Inflammatory macrophage treated with lipopolysaccharide for 1 hour (primary cell): Measurements from ENCODE around the gene RAD51C.
A peak's percentile ranks its signal among the peaks of the same experiment; 100 is the strongest.
"Not testable (repeated sequence)": the region's sequence is repeated elsewhere in the genome, so short reads cannot be mapped to it uniquely, and the experiment has no call there.

Experiments
- DNase-seq, 2 donors: peaks; one replicate each; pipeline ENCODE4 v3.0.0-alpha.2; 2020 to 2022

RAD51C gene

GRCh38 chr17:58747674-58748073 lies 55.3 kb downstream of the RAD51C start:
- no peak for DNase-seq

GRCh38 chr17:58749627-58750026 lies 57.2 kb downstream of the RAD51C start:
- not testable (repeated sequence) for DNase-seq

GRCh38 chr17:58753026-58753425 lies 60.6 kb downstream of the RAD51C start:
- DNase-seq = no peak

GRCh38 chr17:58755269-58755576 lies 62.8 kb downstream of the RAD51C start:
- DNase-seq = no peak

GRCh38 chr17:58755577-58756245 lies 63.3 kb downstream of the RAD51C start, which contains the start of gene PPM1E:
PPM1E (plus strand) TSS chr17:58755854.
- peak; percentile 4 to 20 for DNase-seq

GRCh38 chr17:58756246-58757161 lies 64.1 kb downstream of the RAD51C start:
- DNase-seq = no peak

- no peak for DNase-seq
These were observed 64.8 kb downstream of the RAD51C start for GRCh38 chr17:58757162-58757613.

GRCh38 chr17:58758890-58759289 lies 66.5 kb downstream of the RAD51C start:
- no peak for DNase-seq

GRCh38 chr17:58759522-58759921 lies 67.1 kb downstream of the RAD51C start:
- DNase-seq = no peak

- no peak for DNase-seq
These were observed 67.8 kb downstream of the RAD51C start for GRCh38 chr17:58760248-58760647.

- DNase-seq = no peak
These were observed 70.9 kb downstream of the RAD51C start for GRCh38 chr17:58763263-58763662.

- no peak for DNase-seq
These were observed 72.0 kb downstream of the RAD51C start for GRCh38 chr17:58764373-58764772.

- not testable (repeated sequence) for DNase-seq
These were observed 86.1 kb downstream of the RAD51C start for GRCh38 chr17:58778482-58778881.

- no peak for DNase-seq
These were observed 87.0 kb downstream of the RAD51C start for GRCh38 chr17:58779446-58779845.

- DNase-seq = no peak
These were observed 91.0 kb downstream of the RAD51C start for GRCh38 chr17:58783380-58783779.

- DNase-seq = no peak
These were observed 92.7 kb downstream of the RAD51C start for GRCh38 chr17:58785097-58785496.
